Ishikawa (cell line): Measurements from ENCODE around the gene MSH2.

Experiments used
- CEBPB ChIP-seq: IDR thresholded peaks from 2 replicates; pipeline ENCODE4 v1.6.1; 2012
- CREB1 ChIP-seq: IDR thresholded peaks from 2 replicates; pipeline ENCODE4 v1.6.1; 2012; ENCODE audit warnings: low read depth
- EGR1 ChIP-seq: IDR thresholded peaks from 2 replicates; pipeline ENCODE4 v1.6.1; 2012
- EP300 ChIP-seq: IDR thresholded peaks from 2 replicates; pipeline ENCODE4 v1.6.1; 2012; ENCODE audit warnings: borderline replicate concordance
- FOXM1 ChIP-seq: IDR thresholded peaks from 2 replicates; pipeline ENCODE4 v1.6.1; 2012; ENCODE audit warnings: low read depth, borderline replicate concordance
- MAX ChIP-seq: IDR thresholded peaks from 2 replicates; pipeline ENCODE4 v1.6.1; 2012
- NFIC ChIP-seq: IDR thresholded peaks from 2 replicates; pipeline ENCODE4 v1.6.1; 2012
- RAD21 ChIP-seq: IDR thresholded peaks from 2 replicates; pipeline ENCODE4 v1.6.1; 2012; ENCODE audit warnings: low read depth
- REST ChIP-seq: IDR thresholded peaks from 2 replicates; pipeline ENCODE4 v1.6.1; 2012; ENCODE audit warnings: low read depth, mild to moderate bottlenecking
- TAF1 ChIP-seq: IDR thresholded peaks from 2 replicates; pipeline ENCODE4 v1.6.1; 2012; ENCODE audit warnings: low read depth, mild to moderate bottlenecking
- TCF12 ChIP-seq: IDR thresholded peaks from 2 replicates; pipeline ENCODE4 v1.6.1; 2012; ENCODE audit warnings: low read depth
- TEAD4 ChIP-seq: IDR thresholded peaks from 2 replicates; pipeline ENCODE4 v1.6.1; 2012
- USF1 ChIP-seq: IDR thresholded peaks from 2 replicates; pipeline ENCODE4 v1.6.1; 2012
- YY1 ChIP-seq: IDR thresholded peaks from 2 replicates; pipeline ENCODE4 v1.6.1; 2012; ENCODE audit warnings: low read depth
- ZBTB7A ChIP-seq: IDR thresholded peaks from 2 replicates; pipeline ENCODE4 v1.6.1; 2012; ENCODE audit warnings: low read depth

Gene MSH2

GRCh38 chr2:47460766-47461165 is 57.8 kb downstream of the MSH2 start:
- TF ChIP-seq REST, result no peak
- no peak for TF ChIP-seq RAD21
- TF ChIP-seq EP300, result no peak
- TF ChIP-seq FOXM1, result no peak
- no peak for TF ChIP-seq TEAD4
- no peak for TF ChIP-seq USF1
- TF ChIP-seq YY1, result no peak
- TF ChIP-seq ZBTB7A, result no peak
- TF ChIP-seq EGR1, result no peak
- no peak for TF ChIP-seq MAX
- no peak for TF ChIP-seq CREB1
- TF ChIP-seq CEBPB, result no peak
- TF ChIP-seq TCF12, result no peak
- no peak for TF ChIP-seq NFIC
- TF ChIP-seq TAF1, result no peak

- TF ChIP-seq EGR1, result no peak
- TF ChIP-seq YY1, result no peak
- no peak for TF ChIP-seq TEAD4
- no peak for TF ChIP-seq TCF12
- TF ChIP-seq NFIC, result no peak
- TF ChIP-seq USF1, result no peak
- no peak for TF ChIP-seq CREB1
- no peak for TF ChIP-seq FOXM1
Observed at GRCh38 chr2:47471429-47472116, 68.6 kb downstream of the MSH2 start.

GRCh38 chr2:47479863-47480262 is 76.9 kb downstream of the MSH2 start:
- TF ChIP-seq ZBTB7A (no peak), YY1 (no peak), EGR1 (no peak), USF1 (no peak), REST (no peak), CREB1 (no peak), EP300 (no peak), RAD21 (no peak), TEAD4 (no peak), TAF1 (no peak), CEBPB (no peak), FOXM1 (no peak), TCF12 (no peak), MAX (no peak), NFIC (no peak)

GRCh38 chr2:47483191-47483590 is 80.2 kb downstream of the MSH2 start:
- TF ChIP-seq RAD21, result no peak
- TF ChIP-seq REST, result no peak
- no peak for TF ChIP-seq NFIC
- TF ChIP-seq ZBTB7A, result no peak
- TF ChIP-seq USF1, result no peak
- TF ChIP-seq CEBPB, result no peak
- no peak for TF ChIP-seq EP300
- no peak for TF ChIP-seq FOXM1
- TF ChIP-seq EGR1, result no peak
- no peak for TF ChIP-seq TAF1
- no peak for TF ChIP-seq MAX
- TF ChIP-seq TCF12, result no peak
- TF ChIP-seq CREB1, result no peak
- no peak for TF ChIP-seq YY1
- no peak for TF ChIP-seq TEAD4
